ENCODE results near the gene GRIP2.

GRCh38 chr3:14533457-14533958 is 6.6 kb downstream of the GRIP2 start:
- TF ChIP-seq CTCF (tag by site-specific recombination; IDR thresholded peaks at IDR 0.05) (no peak), ZNF776 (tag by site-specific recombination; IDR thresholded peaks at IDR 0.05; ENCODE audit: borderline replicate concordance) (no peak)
